GM23248 (cell line): ENCODE results near the gene TRIO.

ENCODE experiments used
- EZH2 ChIP-seq: fragments of 200-600 bp; sonication (generic); IDR thresholded peaks from 2 replicates; pipeline ENCODE4 v1.6.1; 2018; ENCODE audit warnings: antibody characterized with exemption, mild to moderate bottlenecking; ENCODE audit not compliant: insufficient read depth, poor library complexity, severe bottlenecking
- EZH2phosphoT487 ChIP-seq: fragments of 200-600 bp; sonication (generic); IDR thresholded peaks from 2 replicates; pipeline ENCODE4 v1.6.1; 2018; ENCODE audit warnings: antibody characterized with exemption, moderate library complexity, mild to moderate bottlenecking, low read depth; ENCODE audit not compliant: insufficient read depth

- TF ChIP-seq EZH2 (no peak), EZH2phosphoT487 (no peak)
These were observed 344.1 kb downstream of the TRIO start for GRCh38 chr5:14486996-14487896.
